ENCODE data around the gene CNTF.

DNA sequence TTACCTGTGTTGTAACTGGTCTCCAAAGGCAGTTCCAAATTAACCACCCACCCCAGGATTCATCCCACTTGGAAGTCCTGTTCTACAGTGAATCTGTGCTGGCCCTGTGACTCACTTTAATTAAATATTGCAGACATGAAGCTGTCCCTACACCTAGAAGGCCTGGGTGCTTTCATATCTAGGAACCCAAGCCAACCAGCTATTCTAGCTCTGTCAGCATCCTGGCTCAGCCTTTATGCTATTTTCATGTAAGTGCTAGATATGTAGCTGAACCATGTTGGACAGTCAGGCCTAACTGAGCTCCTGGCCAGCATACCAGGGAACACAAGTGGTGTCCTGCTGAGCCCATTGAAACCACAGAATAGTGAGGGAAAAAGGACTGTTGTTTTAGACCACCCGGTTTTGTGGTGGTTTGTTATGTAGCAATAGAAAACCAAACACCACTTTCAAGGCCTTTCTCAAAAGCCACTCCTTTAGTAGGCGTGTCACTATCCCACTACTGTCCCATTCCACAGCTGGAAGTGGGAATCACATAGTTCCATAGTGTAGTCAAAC, 30.3 kb downstream of the CNTF start:
- TF ChIP-seq SUZ12 (IDR thresholded peaks at IDR 0.05; ENCODE audit: extremely low read depth, insufficient read depth, insufficient read length) (no peak), ZNF274 (IDR thresholded peaks at IDR 0.05; ENCODE audit: low read depth, low read length) (no peak)

Measured in NT2/D1 (cell line).